ENCODE results near the gene FARSB.
A peak's percentile ranks its signal among the peaks of the same experiment; 100 is the strongest.

The FARSB gene

GRCh38 chr2:222548992-222549391 lies 106.9 kb downstream of the FARSB start:
- peak; percentile 7 for DNase-seq (ENCODE audit: low read depth)

- DNase-seq (ENCODE audit: low read depth): no peak
Measured at GRCh38 chr2:222547083-222547482, 108.8 kb downstream of the FARSB start.

GRCh38 chr2:222545823-222546795 lies 109.8 kb downstream of the FARSB start:
- no peak for DNase-seq (ENCODE audit: low read depth)

GRCh38 chr2:222544661-222545060 lies 111.2 kb downstream of the FARSB start:
- no peak for DNase-seq (ENCODE audit: low read depth)

- no peak for DNase-seq (ENCODE audit: low read depth)
Measured at GRCh38 chr2:222538535-222538934, 117.4 kb downstream of the FARSB start.

GRCh38 chr2:222535477-222535876 lies 120.4 kb downstream of the FARSB start:
- DNase-seq (ENCODE audit: low read depth): no peak

- DNase-seq (ENCODE audit: low read depth): no peak
Measured at GRCh38 chr2:222532315-222532714, 123.6 kb downstream of the FARSB start.

GRCh38 chr2:222526480-222527277 lies 129.2 kb downstream of the FARSB start:
- DNase-seq (ENCODE audit: low read depth): no peak

- DNase-seq (ENCODE audit: low read depth): no peak
Measured at GRCh38 chr2:222525811-222526210, 130.1 kb downstream of the FARSB start.

- DNase-seq (ENCODE audit: low read depth): no peak
Measured at GRCh38 chr2:222523783-222524544, 131.9 kb downstream of the FARSB start.

- DNase-seq (ENCODE audit: low read depth): no peak
Measured at GRCh38 chr2:222522082-222522481, 133.8 kb downstream of the FARSB start.

GRCh38 chr2:222521099-222521498 lies 134.8 kb downstream of the FARSB start:
- DNase-seq (ENCODE audit: low read depth): no peak
